NCI-H1048 (cell line): Measurements from ENCODE around the gene ACSM2B.
"Not testable (repeated sequence)": the region's sequence is repeated elsewhere in the genome, so short reads cannot be mapped to it uniquely, and the experiment has no call there.

Source experiments
- DNase-seq: peaks from one replicate; lab custom pipeline; 2025; lab: John Stamatoyannopoulos, UW

Gene ACSM2B

DNA sequence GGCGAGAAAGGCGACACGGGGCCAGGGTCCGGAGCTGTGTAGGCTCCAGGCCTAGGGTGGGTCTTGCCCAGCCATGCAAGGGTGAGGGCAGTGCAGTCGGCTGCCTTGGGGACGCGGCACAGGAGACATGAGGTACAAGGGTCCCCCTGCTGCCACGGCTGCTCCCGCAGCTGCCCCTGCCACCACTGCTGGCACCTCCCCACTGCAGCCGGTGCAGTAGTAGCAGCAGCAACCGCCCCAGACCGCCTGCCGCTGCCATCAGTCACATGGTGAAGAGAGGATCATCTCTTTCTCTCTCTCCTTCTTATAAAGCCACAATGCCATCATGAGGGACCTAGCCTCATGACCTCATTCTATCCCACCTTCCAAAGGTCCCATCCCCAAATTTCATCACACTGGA, 44.4 kb downstream of the ACSM2B start:
- DNase-seq = not testable (repeated sequence)

DNA sequence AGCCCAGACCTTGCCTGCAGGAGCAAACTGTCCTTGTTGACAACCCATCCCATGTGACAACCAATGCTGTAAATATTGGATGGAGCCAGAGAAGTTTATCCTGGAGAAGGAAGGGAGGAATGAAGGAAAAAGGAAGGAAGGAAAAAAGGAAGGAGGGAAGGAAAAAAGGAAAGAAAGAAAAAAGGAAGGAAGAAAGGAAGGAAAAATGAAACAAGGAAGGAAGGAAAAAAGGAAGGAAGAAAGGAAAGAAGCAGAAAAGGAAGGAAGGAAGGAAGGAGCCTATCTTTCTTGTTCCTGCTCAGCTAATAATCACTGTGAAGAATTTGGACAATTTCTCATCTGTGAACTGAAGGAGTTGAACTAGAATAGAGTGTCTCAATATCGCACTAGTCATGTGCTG, 56.1 kb downstream of the ACSM2B start:
- no peak for DNase-seq

DNA sequence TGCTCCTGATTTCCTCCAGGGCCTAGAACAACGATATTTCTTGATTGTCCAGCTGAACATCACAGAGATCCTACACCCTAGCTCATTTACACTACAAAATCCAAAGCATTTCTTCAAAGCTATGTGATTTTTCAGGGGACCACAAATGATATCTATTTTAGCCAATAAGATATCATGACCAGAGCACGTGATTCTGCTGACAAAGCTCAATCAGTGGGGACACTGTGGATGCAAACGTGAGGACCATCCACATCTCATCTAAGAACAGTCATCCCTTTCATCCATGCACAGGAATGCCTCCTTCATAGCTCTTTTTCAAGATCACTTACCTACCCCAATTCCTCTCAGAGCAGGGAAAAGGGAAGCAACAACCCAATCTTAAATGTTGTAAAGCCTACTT, 56.9 kb downstream of the ACSM2B start:
- no peak for DNase-seq

DNA sequence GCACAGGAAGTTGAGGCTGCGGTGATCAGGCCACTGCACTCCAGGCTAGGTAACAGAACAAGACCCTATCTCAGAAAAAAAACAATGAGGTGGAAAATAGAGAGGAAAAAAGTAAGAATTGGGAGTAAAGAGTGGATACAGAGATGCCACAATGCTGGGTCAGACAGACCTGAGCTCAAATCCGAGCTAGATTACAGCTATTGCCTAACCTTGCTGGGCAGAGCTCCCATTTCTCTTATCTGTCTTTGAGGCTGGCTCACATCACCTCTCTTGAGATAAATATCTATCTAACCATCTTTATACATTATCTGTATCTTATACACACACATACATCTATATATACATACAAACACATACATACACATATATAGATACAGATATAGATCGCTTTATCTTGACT, 59.0 kb downstream of the ACSM2B start:
- DNase-seq = no peak

DNA sequence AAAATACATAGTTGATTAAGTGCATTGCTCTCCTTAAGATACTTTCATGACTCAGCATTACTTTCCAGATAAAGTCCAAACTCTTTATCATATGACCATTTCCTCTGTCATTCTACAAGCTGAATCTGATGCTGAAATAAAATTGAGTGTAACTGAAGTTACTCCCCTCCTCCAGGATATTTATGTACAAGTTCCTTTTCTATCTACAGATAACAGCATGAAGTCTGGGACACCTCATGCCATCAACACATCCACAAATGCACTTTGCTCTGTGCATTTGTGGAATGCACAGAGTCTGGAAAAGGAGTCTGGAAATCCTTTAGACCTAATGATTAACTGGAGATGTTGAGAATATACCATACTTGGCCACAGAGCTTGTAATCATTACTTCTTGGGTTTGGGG, 60.5 kb downstream of the ACSM2B start:
- no peak for DNase-seq

DNA sequence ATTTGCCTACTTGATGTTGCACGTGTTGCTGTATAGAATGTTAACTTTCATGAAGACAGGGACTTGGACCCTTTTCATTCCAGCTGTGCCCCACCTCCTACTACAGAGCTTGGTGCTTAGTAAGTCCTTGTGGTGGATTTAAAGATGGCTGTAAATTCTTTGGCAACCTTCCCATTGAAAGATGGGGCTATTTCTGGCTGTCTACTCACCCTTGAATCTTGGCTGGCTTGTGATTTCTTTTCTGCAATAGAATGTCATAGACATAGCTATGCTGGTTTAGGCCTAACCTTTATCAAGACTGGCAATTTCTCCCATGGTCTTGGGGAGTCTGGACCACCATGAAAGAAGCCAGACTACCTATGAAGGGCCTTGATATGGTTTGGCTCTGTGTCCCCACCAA, 65.8 kb downstream of the ACSM2B start:
- no peak for DNase-seq

DNA sequence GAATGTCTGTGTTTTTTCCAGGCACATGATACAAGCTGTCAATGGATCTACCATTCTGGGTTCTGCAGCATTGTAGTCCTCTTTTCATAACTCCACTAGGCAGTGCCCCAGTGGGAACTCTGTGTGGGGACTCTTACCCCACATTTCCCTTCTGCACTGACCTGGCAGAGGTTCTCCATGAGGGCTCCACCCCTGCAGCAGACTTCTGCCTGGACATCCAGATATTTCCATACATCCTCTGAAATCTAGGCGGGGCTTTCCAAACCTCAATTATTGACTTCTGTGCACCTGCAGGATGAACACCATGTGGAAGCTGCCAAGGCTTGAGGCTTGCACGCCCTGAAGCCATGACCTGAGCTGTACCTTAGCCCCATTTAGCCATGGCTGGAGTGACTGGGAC, 68.9 kb downstream of the ACSM2B start:
- no peak for DNase-seq

DNA sequence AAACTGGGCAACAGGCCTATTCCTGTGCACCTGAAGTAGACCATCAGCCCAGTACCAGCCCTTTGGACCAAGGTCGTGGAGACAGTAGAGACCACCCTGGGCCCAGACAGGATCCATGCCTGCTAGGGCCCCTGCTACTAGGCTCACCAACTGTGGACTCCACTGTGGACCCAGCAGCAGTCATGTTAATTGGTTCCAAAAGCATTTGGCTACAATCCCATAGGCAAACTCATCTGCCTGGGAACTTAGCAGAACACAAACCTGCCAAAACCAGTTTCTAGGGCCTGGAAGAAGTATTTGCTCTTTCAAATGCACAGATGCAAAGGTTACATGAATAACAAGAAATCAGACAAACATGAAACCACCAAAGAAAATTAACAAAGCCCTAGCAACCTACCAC, 71.7 kb downstream of the ACSM2B start:
- no peak for DNase-seq

DNA sequence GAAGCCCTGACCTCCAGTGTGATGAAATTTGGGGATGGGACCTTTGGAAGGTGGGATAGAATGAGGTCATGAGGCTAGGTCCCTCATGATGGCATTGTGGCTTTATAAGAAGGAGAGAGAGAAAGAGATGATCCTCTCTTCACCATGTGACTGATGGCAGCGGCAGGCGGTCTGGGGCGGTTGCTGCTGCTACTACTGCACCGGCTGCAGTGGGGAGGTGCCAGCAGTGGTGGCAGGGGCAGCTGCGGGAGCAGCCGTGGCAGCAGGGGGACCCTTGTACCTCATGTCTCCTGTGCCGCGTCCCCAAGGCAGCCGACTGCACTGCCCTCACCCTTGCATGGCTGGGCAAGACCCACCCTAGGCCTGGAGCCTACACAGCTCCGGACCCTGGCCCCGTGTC, 84.7 kb downstream of the ACSM2B start:
- not testable (repeated sequence) for DNase-seq

DNA sequence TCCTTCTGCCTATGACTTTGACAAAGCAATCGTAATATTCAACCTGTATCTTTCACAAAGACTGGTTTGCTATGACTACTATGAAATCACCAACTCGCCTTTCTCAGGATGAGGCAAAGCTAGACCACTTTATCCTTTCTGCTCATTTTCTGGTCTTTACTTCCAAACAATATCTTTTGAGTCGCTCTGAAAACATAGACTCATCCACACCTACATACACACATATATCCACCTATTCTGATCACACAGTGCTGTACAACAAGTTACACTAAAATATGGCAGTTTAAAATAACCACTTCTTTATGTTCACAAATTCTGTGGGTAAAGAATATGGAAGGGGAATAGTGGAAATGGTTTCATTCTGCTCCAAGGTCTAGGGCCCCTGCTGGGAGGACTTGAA, 85.2 kb downstream of the ACSM2B start:
- not testable (repeated sequence) for DNase-seq
